ENCODE results near the gene RNASEH2A. TPM values are rescaled to one million over a fixed set of nuclear protein-coding genes. Genes with fewer than 3 reads are reported as not detected.

The RNASEH2A gene
- total RNA-seq, 1 experiment from 2014 or later: 120 TPM

DNA sequence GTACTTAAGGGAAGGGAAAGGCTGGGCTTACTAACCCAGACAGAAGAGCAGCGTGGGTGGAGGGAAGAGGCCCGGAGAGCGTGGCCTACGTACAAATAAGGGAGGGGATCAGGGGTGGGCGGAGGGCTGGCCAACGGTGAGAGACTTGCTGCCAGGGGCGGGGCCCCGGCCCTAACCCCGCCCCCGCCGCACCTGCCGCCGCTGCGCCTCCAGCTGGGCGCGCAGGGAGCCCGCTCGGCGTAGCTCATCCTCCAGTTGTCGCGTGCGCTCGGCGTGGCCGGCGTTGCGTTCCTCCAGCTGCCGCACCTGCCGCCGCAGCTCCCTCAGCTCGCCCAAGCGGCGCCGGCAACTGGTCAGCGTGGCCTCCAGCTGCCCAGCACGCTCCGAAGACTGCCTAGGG lies 36.7 kb upstream of the RNASEH2A start:
- Histone ChIP-seq H3K27me3 (ENCODE audit: low read length) (no peaks in the 10 kb centered on the region), H3K9me2 (replicated peaks; ENCODE audit: low read length) (no peaks in the 10 kb centered on the region), H3K4me3 (ENCODE audit: low read length) (no peak overlapping the region), H4K20me1 (ENCODE audit: low read length) (no peaks in the 10 kb centered on the region), H3K9ac (ENCODE audit: low read length) (no peak overlapping the region), H3K79me2 (ENCODE audit: low read length) (no peaks in the 10 kb centered on the region), H3K36me3 (ENCODE audit: low read depth, low read length) (peaks cover 12% of the 10 kb centered on the region; the same call in 1 of the 2 replicates), H3K9me3 (ENCODE audit: low read length) (no peaks in the 10 kb centered on the region), H3K27ac (ENCODE audit: low read length) (no peak overlapping the region), H3K4me1 (ENCODE audit: insufficient read depth, low read length) (peaks cover 14% of the 10 kb centered on the region), H2AFZ (ENCODE audit: low read length) (no peak overlapping the region), H3F3A (ENCODE audit: low read length, unreplicated experiment) (peaks cover 4% of the 10 kb centered on the region), H3K4me2 (ENCODE audit: low read length) (no peak overlapping the region)
- no peak for DNase-seq
- ChIA-PET CTCF (no interaction called here), POLR2A (ENCODE audit: unreplicated experiment) (no interaction called here)
- TF ChIP-seq, protein P1, sequence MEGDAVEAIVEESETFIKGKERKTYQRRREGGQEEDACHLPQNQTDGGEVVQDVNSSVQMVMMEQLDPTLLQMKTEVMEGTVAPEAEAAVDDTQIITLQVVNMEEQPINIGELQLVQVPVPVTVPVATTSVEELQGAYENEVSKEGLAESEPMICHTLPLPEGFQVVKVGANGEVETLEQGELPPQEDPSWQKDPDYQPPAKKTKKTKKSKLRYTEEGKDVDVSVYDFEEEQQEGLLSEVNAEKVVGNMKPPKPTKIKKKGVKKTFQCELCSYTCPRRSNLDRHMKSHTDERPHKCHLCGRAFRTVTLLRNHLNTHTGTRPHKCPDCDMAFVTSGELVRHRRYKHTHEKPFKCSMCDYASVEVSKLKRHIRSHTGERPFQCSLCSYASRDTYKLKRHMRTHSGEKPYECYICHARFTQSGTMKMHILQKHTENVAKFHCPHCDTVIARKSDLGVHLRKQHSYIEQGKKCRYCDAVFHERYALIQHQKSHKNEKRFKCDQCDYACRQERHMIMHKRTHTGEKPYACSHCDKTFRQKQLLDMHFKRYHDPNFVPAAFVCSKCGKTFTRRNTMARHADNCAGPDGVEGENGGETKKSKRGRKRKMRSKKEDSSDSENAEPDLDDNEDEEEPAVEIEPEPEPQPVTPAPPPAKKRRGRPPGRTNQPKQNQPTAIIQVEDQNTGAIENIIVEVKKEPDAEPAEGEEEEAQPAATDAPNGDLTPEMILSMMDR (conservative IDR thresholded peaks at IDR 0.05; ENCODE audit: low read depth, low read length): no peak
- no peak for TF ChIP-seq EZH2 (IDR thresholded peaks at IDR 0.05; ENCODE audit: low read length, unreplicated experiment)
- no peak for TF ChIP-seq EZH2phosphoT487 (IDR thresholded peaks at IDR 0.05; ENCODE audit: borderline replicate concordance, low read length)
- no TSS peak for BruUV-seq (replicated peaks)
- intact Hi-C loops (cut with micrococcal nuclease): no loop called here
- ATAC-seq: no peak

DNA sequence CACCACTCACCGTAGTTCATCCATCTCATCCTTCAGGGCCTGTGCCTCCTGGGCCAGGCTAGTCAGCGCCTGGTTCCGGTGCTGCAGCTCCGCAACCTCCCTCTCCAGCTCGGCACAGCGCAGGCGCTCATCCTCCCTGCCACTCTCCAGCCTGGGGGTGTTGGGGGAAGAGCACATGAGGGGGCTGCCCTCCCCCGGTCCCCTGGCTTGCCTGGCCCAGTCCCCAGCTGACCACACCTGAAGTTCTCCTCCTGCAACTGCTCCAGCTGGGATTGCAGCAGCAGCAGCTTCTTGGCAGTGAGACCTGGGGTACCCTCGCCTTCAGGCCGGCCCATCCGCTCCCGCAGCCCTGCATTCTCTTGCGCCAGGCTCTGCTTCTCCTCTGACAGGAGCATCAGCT lies 35.5 kb upstream of the RNASEH2A start:
- POLR2A ChIA-PET (ENCODE audit: unreplicated experiment): no interaction called here
- BruUV-seq (replicated peaks): no TSS peak
- no peak overlapping the region for H3K4me3 ChIP-seq (ENCODE audit: low read length)
- no peaks in the 10 kb centered on the region for H3K79me2 ChIP-seq (ENCODE audit: low read length)
- ATAC-seq: no peak
- H2AFZ ChIP-seq (ENCODE audit: low read length): no peak overlapping the region
- no peaks in the 10 kb centered on the region for H3K9me3 ChIP-seq (ENCODE audit: low read length)
- DNase-seq: no peak
- no peaks in the 10 kb centered on the region for H3K9me2 ChIP-seq (replicated peaks; ENCODE audit: low read length)
- peaks cover 18% of the 10 kb centered on the region for H3K4me1 ChIP-seq (ENCODE audit: insufficient read depth, low read length)
- no peak overlapping the region for H3K4me2 ChIP-seq (ENCODE audit: low read length)
- H3K27ac ChIP-seq (ENCODE audit: low read length): no peak overlapping the region
- TF ChIP-seq, protein P1 (conservative IDR thresholded peaks at IDR 0.05; ENCODE audit: low read depth, low read length): no peak
- TF ChIP-seq EZH2phosphoT487 (IDR thresholded peaks at IDR 0.05; ENCODE audit: borderline replicate concordance, low read length) (no peak), EZH2 (IDR thresholded peaks at IDR 0.05; ENCODE audit: low read length, unreplicated experiment) (no peak)
- peaks cover 4% of the 10 kb centered on the region for H3F3A ChIP-seq (ENCODE audit: low read length, unreplicated experiment)
- CTCF ChIA-PET: no interaction called here
- peaks cover 6% of the 10 kb centered on the region; the same call in 1 of the 2 replicates for H3K36me3 ChIP-seq (ENCODE audit: low read depth, low read length)
- H4K20me1 ChIP-seq (ENCODE audit: low read length): no peaks in the 10 kb centered on the region
- no peaks in the 10 kb centered on the region for H3K27me3 ChIP-seq (ENCODE audit: low read length)
- intact Hi-C loops (cut with micrococcal nuclease): no loop called here
- H3K9ac ChIP-seq (ENCODE audit: low read length): no peak overlapping the region

DNA sequence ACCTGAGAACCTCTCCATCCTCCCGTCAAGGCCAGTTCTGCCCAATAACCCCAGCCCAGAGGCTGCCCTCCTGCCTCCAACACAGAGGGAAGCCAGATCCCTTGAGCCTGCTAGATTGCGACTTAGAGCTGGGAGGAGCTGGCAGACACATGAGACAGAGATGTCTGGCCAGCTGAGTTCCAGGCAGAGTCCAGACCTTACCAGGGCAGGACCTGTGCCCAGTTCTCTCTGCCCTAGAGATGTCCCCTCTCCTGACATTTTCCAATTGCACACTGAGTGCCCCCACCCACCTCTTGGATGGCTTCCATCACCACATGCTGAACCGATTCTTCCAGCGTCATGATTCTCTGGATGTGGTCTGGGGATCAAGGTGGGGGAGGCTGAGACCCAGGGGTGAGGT lies 34.1 kb upstream of the RNASEH2A start:
- H3K79me2 ChIP-seq (ENCODE audit: low read length): no peaks in the 10 kb centered on the region
- POLR2A ChIA-PET (ENCODE audit: unreplicated experiment): no interaction called here
- no peak overlapping the region for H3K27ac ChIP-seq (ENCODE audit: low read length)

More for the DNA sequence above, 34.1 kb upstream of the RNASEH2A start:
- intact Hi-C loops (cut with micrococcal nuclease): no loop called here
- CTCF ChIA-PET: no interaction called here
- Histone ChIP-seq H3K4me3 (ENCODE audit: low read length) (no peak overlapping the region), H2AFZ (ENCODE audit: low read length) (no peak overlapping the region), H3K9me3 (ENCODE audit: low read length) (no peaks in the 10 kb centered on the region), H3K4me1 (ENCODE audit: insufficient read depth, low read length) (peaks cover 18% of the 10 kb centered on the region), H3K9ac (ENCODE audit: low read length) (no peak overlapping the region), H4K20me1 (ENCODE audit: low read length) (no peaks in the 10 kb centered on the region), H3K4me2 (ENCODE audit: low read length) (no peak overlapping the region), H3K9me2 (replicated peaks; ENCODE audit: low read length) (no peaks in the 10 kb centered on the region), H3K36me3 (ENCODE audit: low read depth, low read length) (peaks cover 6% of the 10 kb centered on the region; the same call in 1 of the 2 replicates), H3K27me3 (ENCODE audit: low read length) (no peaks in the 10 kb centered on the region), H3F3A (ENCODE audit: low read length, unreplicated experiment) (peaks cover 4% of the 10 kb centered on the region)
- DNase-seq: no peak
- ATAC-seq: no peak
- TF ChIP-seq EZH2 (IDR thresholded peaks at IDR 0.05; ENCODE audit: low read length, unreplicated experiment) (no peak), EZH2phosphoT487 (IDR thresholded peaks at IDR 0.05; ENCODE audit: borderline replicate concordance, low read length) (no peak)
- TF ChIP-seq, protein P1 (conservative IDR thresholded peaks at IDR 0.05; ENCODE audit: low read depth, low read length): no peak
- BruUV-seq (replicated peaks): no TSS peak
